GM19351 (cell line): ENCODE measurements around the gene CAPN10.

ENCODE experiments used
- ATAC-seq: cut with Tn5 transposase; IDR thresholded peaks from one replicate; pipeline ENCODE4 v1.9.1; 2021; ENCODE audit warnings: mild to moderate bottlenecking, moderate library complexity; ENCODE audit not compliant: unreplicated experiment

Gene CAPN10

GRCh38 chr2:240563951-240564560 lies 22.5 kb upstream of the CAPN10 start:
- ATAC-seq: no peak

GRCh38 chr2:240564561-240565332 lies 21.8 kb upstream of the CAPN10 start:
- ATAC-seq: no peak

- ATAC-seq: peak; percentile 33
Observed at GRCh38 chr2:240565333-240566202, 21.0 kb upstream of the CAPN10 start.

- peak; percentile 45 for ATAC-seq
Observed at GRCh38 chr2:240566203-240567136, 20.1 kb upstream of the CAPN10 start.

- ATAC-seq: no peak
Observed at GRCh38 chr2:240567137-240567871, 19.2 kb upstream of the CAPN10 start.

GRCh38 chr2:240567872-240568677 lies 18.5 kb upstream of the CAPN10 start, which contains the start of gene RNPEPL1:
Gene RNPEPL1, plus strand, starts transcription at chr2:240568484. Its CDS starts 103 bp downstream, at chr2:240568587.
- peak; percentile 32 for ATAC-seq

GRCh38 chr2:240568678-240569522 lies 17.6 kb upstream of the CAPN10 start:
- peak; percentile 17 for ATAC-seq

- no peak for ATAC-seq
Observed at GRCh38 chr2:240569523-240569997, 17.0 kb upstream of the CAPN10 start.

GRCh38 chr2:240569998-240570530 lies 16.5 kb upstream of the CAPN10 start:
- ATAC-seq: no peak

- no peak for ATAC-seq
Observed at GRCh38 chr2:240570531-240571313, 15.8 kb upstream of the CAPN10 start.

GRCh38 chr2:240571314-240571973 lies 15.1 kb upstream of the CAPN10 start:
- no peak for ATAC-seq

- no peak for ATAC-seq
Observed at GRCh38 chr2:240572141-240573031, 14.1 kb upstream of the CAPN10 start.

- ATAC-seq: no peak
Observed at GRCh38 chr2:240573071-240573515, 13.4 kb upstream of the CAPN10 start.

- no peak for ATAC-seq
Observed at GRCh38 chr2:240573516-240574385, 12.8 kb upstream of the CAPN10 start.
